Esophagus squamous epithelium (tissue), 4 donors: ENCODE data around the gene PNO1.

Source experiments
- CTCF ChIP-seq, 6 experiments: fragments of 450-650 bp in 4 of 6; fragments of 200-600 bp in 2 of 6; sonication (generic) in 2 of 6; IDR thresholded peaks; one replicate each; pipeline ENCODE4 v1.5.1; 2016 to 2019; ENCODE audit warnings: antibody characterized with exemption in 6 of 6, mild to moderate bottlenecking in 4 of 6, moderate library complexity in 4 of 6
- POLR2A ChIP-seq, 4 donors: fragments of 450-650 bp; IDR thresholded peaks; one replicate each; pipeline ENCODE4 v1.6.1; 2017; ENCODE audit warnings: antibody characterized with exemption in 4 of 4, mild to moderate bottlenecking in 4 of 4, moderate library complexity in 3 of 4

GRCh38 chr2:68169308-68169707 is 11.6 kb downstream of the PNO1 start:
- TF ChIP-seq CTCF (IDR thresholded peaks at IDR 0.05) (no peak), POLR2A (IDR thresholded peaks at IDR 0.05) (no peak)
